Left ventricle myocardium inferior (tissue), 1 donor: ENCODE data around the gene MITF. TPM values are rescaled to one million over a fixed set of nuclear protein-coding genes. Genes with fewer than 3 reads are reported as not detected.

ENCODE experiments used
- DNase-seq: peaks from one replicate; pipeline ENCODE4 v3.0.0-alpha.2; 2020
- H3K27ac ChIP-seq: fragments of 200-600 bp; replicated peaks from 2 replicates; pipeline ENCODE4 v1.8.0; 2021
- H3K27me3 ChIP-seq: fragments of 200-600 bp; 2 replicates; pipeline ENCODE4 v1.8.0; 2021; ENCODE audit warnings: low read depth
- H3K36me3 ChIP-seq: fragments of 200-600 bp; 2 replicates; pipeline ENCODE4 v1.8.0; 2021
- H3K4me1 ChIP-seq: fragments of 200-600 bp; 2 replicates; pipeline ENCODE4 v1.8.0; 2021
- H3K4me3 ChIP-seq: fragments of 200-600 bp; 2 replicates; pipeline ENCODE4 v1.8.0; 2021; ENCODE audit warnings: mild to moderate bottlenecking, moderate library complexity
- H3K9me3 ChIP-seq: fragments of 200-600 bp; replicated peaks from 2 replicates; pipeline ENCODE4 v1.8.0; 2021
- intact Hi-C: fragments of 100-400 bp; cut with micrococcal nuclease; formaldehyde crosslinking; loops from one replicate; pipeline ENCODE4 v1.11.0; 2022
- total RNA-seq: library from RNA; stranded (reverse); fragmentation: NEBNext Ultra II Directional; extraction: Animal tissue kit (Norgen Biotek cat#: 25700); gene quantifications from one replicate; pipeline ENCODE4 v1.2.1, GENCODE V29; 2021
- TF ChIP-seq, protein P1 (sequence below): fragments of 200-600 bp; IDR thresholded peaks from 2 replicates; pipeline ENCODE4 v1.8.0; 2021; ENCODE audit warnings: antibody characterized with exemption, mild to moderate bottlenecking, borderline replicate concordance
- donor health status: DM: no; HTN: yes; CAD: no; lungs with severe emphysema.

MITF gene
- total RNA-seq, 1 donor from 2014 or later: 81.9 TPM

DNA sequence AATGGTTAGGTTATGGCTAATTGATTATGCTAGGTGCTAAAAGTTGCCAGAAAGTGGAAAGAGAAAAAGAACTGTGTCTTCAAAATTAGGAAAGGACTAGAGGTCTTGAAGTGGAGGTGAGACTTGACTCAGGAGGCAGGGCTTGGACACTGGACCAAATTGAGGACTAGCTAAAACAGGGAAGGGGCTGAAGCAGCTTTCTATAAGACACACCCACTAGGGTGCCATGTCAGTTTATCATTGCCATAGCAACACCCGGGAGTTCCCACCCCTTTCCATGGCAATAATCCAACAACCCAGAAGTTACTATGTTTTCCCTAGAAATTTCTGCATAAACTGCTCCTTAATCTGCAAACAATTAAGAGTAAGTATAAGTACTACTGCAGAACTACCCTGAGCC is 42.9 kb upstream of the MITF start:
- no peak for DNase-seq
- TF ChIP-seq, protein P1, sequence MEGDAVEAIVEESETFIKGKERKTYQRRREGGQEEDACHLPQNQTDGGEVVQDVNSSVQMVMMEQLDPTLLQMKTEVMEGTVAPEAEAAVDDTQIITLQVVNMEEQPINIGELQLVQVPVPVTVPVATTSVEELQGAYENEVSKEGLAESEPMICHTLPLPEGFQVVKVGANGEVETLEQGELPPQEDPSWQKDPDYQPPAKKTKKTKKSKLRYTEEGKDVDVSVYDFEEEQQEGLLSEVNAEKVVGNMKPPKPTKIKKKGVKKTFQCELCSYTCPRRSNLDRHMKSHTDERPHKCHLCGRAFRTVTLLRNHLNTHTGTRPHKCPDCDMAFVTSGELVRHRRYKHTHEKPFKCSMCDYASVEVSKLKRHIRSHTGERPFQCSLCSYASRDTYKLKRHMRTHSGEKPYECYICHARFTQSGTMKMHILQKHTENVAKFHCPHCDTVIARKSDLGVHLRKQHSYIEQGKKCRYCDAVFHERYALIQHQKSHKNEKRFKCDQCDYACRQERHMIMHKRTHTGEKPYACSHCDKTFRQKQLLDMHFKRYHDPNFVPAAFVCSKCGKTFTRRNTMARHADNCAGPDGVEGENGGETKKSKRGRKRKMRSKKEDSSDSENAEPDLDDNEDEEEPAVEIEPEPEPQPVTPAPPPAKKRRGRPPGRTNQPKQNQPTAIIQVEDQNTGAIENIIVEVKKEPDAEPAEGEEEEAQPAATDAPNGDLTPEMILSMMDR: no peak
- Histone ChIP-seq H3K27ac (no peak overlapping the region), H3K9me3 (peaks cover 13% of the 10 kb centered on the region), H3K27me3 (no peaks in the 10 kb centered on the region), H3K4me1 (no peaks in the 10 kb centered on the region), H3K4me3 (no peak overlapping the region), H3K36me3 (no peaks in the 10 kb centered on the region)
- intact Hi-C loops: no loop called here

DNA sequence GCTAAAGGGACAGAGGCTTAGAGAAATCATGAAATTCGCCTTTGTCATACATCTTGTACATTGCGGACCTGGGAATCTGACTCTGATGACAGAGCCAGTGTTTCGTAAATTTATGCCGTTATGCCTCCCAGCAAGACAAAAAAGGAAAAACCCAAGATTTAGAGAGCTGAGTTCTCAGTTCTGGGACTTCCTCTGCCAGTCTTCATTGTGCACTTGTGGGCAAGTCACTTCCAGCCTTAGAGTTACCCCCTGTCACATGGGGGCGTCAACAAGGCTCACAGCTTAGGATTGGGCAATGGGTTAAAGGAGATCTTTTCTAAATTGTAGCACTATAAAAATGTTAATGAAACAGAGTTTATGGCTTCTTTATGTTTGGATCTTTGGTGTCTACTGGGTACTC is 41.9 kb upstream of the MITF start:
- H3K4me1 ChIP-seq: no peaks in the 10 kb centered on the region
- H3K9me3 ChIP-seq: peaks cover 20% of the 10 kb centered on the region
- TF ChIP-seq, protein P1: no peak
- no peaks in the 10 kb centered on the region for H3K27me3 ChIP-seq
- intact Hi-C loops: no loop called here
- H3K36me3 ChIP-seq: no peaks in the 10 kb centered on the region
- DNase-seq: no peak
- H3K27ac ChIP-seq: no peak overlapping the region
- no peak overlapping the region for H3K4me3 ChIP-seq

DNA sequence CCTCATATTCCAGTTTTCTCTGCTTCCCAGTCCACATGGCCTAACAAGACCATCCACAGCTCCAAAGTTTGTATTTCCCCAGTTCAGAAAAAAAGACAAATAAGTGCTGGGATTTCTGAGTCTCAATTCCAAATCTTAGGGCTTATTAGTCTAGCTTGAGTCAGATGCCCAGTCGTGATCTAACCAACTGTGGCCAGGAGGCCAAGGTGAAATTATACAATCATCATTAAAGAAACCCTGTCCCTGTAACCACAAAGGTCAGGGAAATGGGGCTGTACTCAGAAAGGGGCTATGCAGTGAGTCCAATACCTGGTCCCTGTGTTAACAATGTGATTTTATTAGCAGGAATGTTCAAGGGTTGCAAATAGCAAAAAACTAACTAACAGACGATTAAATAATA is 40.5 kb upstream of the MITF start:
- intact Hi-C loops: no loop called here
- peaks cover 24% of the 10 kb centered on the region for H3K9me3 ChIP-seq
- TF ChIP-seq, protein P1: no peak

DNA sequence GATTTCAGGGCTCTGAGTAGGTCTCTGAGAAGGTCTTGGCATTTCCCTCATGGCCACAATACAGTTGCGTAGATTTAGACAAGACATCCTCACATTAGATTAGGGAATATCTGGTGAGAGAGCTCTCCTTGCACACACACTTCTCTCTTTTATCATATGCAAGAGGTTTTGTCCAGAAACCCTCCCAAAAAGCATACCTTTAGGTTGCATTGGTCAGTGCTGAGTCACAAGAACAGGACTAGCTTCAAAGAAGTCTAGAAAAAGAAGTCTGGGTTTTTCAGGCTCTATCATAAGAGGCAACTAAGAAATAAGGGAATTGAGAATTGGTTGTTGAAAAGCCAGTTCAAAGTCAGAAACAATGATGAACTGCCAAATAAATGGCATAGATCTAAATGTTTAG is 40.1 kb upstream of the MITF start:
- Histone ChIP-seq H3K36me3 (no peaks in the 10 kb centered on the region), H3K27me3 (no peaks in the 10 kb centered on the region), H3K4me3 (no peak overlapping the region), H3K9me3 (peaks cover 24% of the 10 kb centered on the region), H3K27ac (no peak overlapping the region), H3K4me1 (no peaks in the 10 kb centered on the region)
- DNase-seq: no peak
- TF ChIP-seq, protein P1: no peak
- intact Hi-C loops: no loop called here

More for the DNA sequence above, 40.5 kb upstream of the MITF start:
- no peak overlapping the region for H3K27ac ChIP-seq
- H3K27me3 ChIP-seq: no peaks in the 10 kb centered on the region
- H3K36me3 ChIP-seq: no peaks in the 10 kb centered on the region
- DNase-seq: no peak
- H3K4me1 ChIP-seq: no peaks in the 10 kb centered on the region
- H3K4me3 ChIP-seq: no peak overlapping the region

DNA sequence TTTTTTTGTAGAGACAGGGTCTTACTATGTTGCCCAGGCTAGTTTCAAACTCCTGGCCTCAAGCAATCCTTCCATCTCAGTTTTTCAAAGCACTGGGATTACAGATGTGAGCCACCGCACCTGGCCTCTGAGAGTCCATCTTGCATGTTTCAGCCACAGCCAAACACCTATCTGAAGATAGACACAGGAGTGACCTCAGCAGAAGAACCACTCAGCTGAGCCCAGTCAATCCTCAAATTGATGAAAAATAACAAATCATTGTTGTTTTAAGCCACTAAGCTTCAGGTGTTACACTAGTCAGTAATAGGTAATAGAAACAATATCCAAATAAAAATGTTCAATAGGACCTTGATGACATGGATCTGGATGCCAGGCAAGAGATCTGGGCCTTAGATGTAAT is 38.3 kb upstream of the MITF start:
- Histone ChIP-seq H3K27me3 (no peaks in the 10 kb centered on the region), H3K36me3 (no peaks in the 10 kb centered on the region), H3K4me3 (no peak overlapping the region), H3K4me1 (no peaks in the 10 kb centered on the region), H3K9me3 (peaks cover 24% of the 10 kb centered on the region), H3K27ac (no peak overlapping the region)
- TF ChIP-seq, protein P1: no peak
- intact Hi-C loops: no loop called here
- no peak for DNase-seq
